Liver (tissue), 3 donors: ENCODE measurements around the gene TTYH2.

Experiments
- ATF3 ChIP-seq: IDR thresholded peaks from 2 replicates; pipeline ENCODE4 v1.6.1; 2016; ENCODE audit warnings: antibody characterized with exemption
- CTCF ChIP-seq: fragments of 150-350 bp; IDR thresholded peaks from 2 replicates; pipeline ENCODE4 v1.5.1; 2017; ENCODE audit warnings: improper control_type of control experiment, low read depth, low read length; ENCODE audit not compliant: missing input control
- MAX ChIP-seq: IDR thresholded peaks from 2 replicates; pipeline ENCODE4 v1.6.1; 2016; ENCODE audit warnings: antibody characterized with exemption
- RAD21 ChIP-seq, 2 donors: IDR thresholded peaks; 2 replicates each; pipeline ENCODE4 v1.6.1; 2016; ENCODE audit warnings: antibody characterized with exemption in 2 of 2, mild to moderate bottlenecking in 2 of 2
- REST ChIP-seq: IDR thresholded peaks from 2 replicates; pipeline ENCODE4 v1.6.1; 2016; ENCODE audit warnings: antibody characterized with exemption, mild to moderate bottlenecking
- TAF1 ChIP-seq: conservative IDR thresholded peaks from 2 replicates; pipeline ENCODE4 v1.6.1; 2016; ENCODE audit warnings: antibody characterized with exemption, mild to moderate bottlenecking
- YY1 ChIP-seq: IDR thresholded peaks from 2 replicates; pipeline ENCODE4 v1.6.1; 2016; ENCODE audit warnings: antibody characterized with exemption, mild to moderate bottlenecking
- donor health status: healthy.
- donor health status: healthy.

- TF ChIP-seq CTCF (no peak), RAD21 (IDR thresholded peaks at IDR 0.05) (no peak), REST (no peak), ATF3 (no peak), TAF1 (no peak), MAX (no peak), YY1 (no peak)
Measured at GRCh38 chr17:74201948-74202347, 11.4 kb upstream of the TTYH2 start.
